A673 (cell line): ENCODE measurements around the gene PFN2.

Experiments
- EZH2 ChIP-seq: fragments of 200-600 bp; sonication (generic); IDR thresholded peaks from 2 replicates; pipeline ENCODE4 v1.6.1; 2017; ENCODE audit warnings: borderline replicate concordance, low read depth, mild to moderate bottlenecking, mixed read lengths, antibody characterized with exemption, low read length; ENCODE audit not compliant: poor library complexity, severe bottlenecking
- TF ChIP-seq, protein P1 (sequence below): fragments of 300-800, 200-600 bp; sonication (generic); conservative IDR thresholded peaks from 2 replicates; pipeline ENCODE4 v1.5.1; 2017; ENCODE audit warnings: low read depth, mild to moderate bottlenecking, antibody characterized with exemption, low read length, moderate library complexity, mixed read lengths

DNA sequence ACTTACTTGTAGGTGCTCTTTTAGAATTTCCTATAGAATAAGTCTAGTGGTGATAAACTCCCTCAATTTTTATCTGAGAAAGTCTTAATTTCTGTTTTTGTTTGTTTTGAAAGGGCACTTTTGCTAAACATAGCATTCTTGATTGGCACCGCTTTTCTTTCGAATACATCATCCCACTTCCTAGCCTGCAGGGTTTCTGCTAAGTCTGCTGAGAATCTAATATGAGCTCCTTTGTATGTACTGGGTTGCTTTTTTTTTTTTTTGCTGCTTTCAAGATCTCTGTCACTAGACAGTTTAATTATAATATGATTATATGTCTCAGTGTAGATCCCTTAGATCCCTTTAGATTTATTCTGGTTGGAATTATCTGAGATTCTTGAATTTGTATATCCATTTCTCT, 21.5 kb downstream of the PFN2 start:
- TF ChIP-seq, protein P1, sequence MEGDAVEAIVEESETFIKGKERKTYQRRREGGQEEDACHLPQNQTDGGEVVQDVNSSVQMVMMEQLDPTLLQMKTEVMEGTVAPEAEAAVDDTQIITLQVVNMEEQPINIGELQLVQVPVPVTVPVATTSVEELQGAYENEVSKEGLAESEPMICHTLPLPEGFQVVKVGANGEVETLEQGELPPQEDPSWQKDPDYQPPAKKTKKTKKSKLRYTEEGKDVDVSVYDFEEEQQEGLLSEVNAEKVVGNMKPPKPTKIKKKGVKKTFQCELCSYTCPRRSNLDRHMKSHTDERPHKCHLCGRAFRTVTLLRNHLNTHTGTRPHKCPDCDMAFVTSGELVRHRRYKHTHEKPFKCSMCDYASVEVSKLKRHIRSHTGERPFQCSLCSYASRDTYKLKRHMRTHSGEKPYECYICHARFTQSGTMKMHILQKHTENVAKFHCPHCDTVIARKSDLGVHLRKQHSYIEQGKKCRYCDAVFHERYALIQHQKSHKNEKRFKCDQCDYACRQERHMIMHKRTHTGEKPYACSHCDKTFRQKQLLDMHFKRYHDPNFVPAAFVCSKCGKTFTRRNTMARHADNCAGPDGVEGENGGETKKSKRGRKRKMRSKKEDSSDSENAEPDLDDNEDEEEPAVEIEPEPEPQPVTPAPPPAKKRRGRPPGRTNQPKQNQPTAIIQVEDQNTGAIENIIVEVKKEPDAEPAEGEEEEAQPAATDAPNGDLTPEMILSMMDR: no peak
- no peak for TF ChIP-seq EZH2
